Hair follicular keratinocyte (primary cell): ENCODE results near the gene TBC1D1. TPM values are rescaled to one million over a fixed set of nuclear protein-coding genes. Genes with fewer than 3 reads are reported as not detected.

Experiments
- total RNA-seq: library from RNA; depleted of rRNA; stranded (reverse); fragments of >200 nt; gene quantifications from 2 replicates; pipeline ENCODE4 v1.2.3, GENCODE V29; 2015

Gene TBC1D1
- 79.7 and 116 TPM in 2 replicates for total RNA-seq

GRCh38 chr4:37890801-37891259, at the start of gene TBC1D1:
Gene TBC1D1 (plus strand): TSS chr4:37891084. CDS start chr4:37902096, 11,012 bp downstream.

GRCh38 chr4:37960098-37960497, 69.2 kb downstream of the TBC1D1 start, which contains the start of gene PTTG2:
Gene PTTG2 (plus strand): TSS chr4:37960398. CDS start chr4:37960435, 37 bp downstream.

Other genes starting within 250 kb of the TBC1D1 start
- 46.1 and 51.3 TPM in 2 replicates for gene RELL1, start 204.7 kb upstream of the TBC1D1 start, total RNA-seq
- 34.6 and 42.5 TPM in 2 replicates for gene PGM2, start 64.4 kb upstream of the TBC1D1 start, total RNA-seq
- not detected in 2 replicates for gene PTTG2, start 69.3 kb downstream of the TBC1D1 start, total RNA-seq